OCI-LY1 (cell line): ENCODE measurements around the gene POC1A.
A peak's percentile ranks its signal among the peaks of the same experiment; 100 is the strongest.

Source experiments
- H2AFZ ChIP-seq: fragments of 200-600 bp; sonication (generic), shearing (Covaris generic); 2 replicates; pipeline ENCODE4 v1.6.0; 2014; ENCODE audit warnings: antibody characterized with exemption, mild to moderate bottlenecking, low read length
- H3F3A ChIP-seq: fragments of 200-600 bp; sonication (generic), shearing (Covaris generic); 2 replicates; pipeline ENCODE4 v1.6.0; 2014; ENCODE audit warnings: mild to moderate bottlenecking, antibody characterized with exemption, low read length, moderate library complexity; ENCODE audit not compliant: insufficient read depth
- H3K27ac ChIP-seq: fragments of 200-600 bp; sonication (generic); 2 replicates; pipeline ENCODE4 v1.5.1; 2014; ENCODE audit warnings: low read length, mixed run types, mild to moderate bottlenecking, low read depth; ENCODE audit not compliant: poor library complexity, severe bottlenecking
- H3K27me3 ChIP-seq: fragments of 200-600 bp; sonication (generic); 2 replicates; pipeline ENCODE4 v1.6.0; 2014; ENCODE audit warnings: antibody characterized with exemption, mild to moderate bottlenecking, low read length, moderate library complexity; ENCODE audit not compliant: insufficient read depth
- H3K36me3 ChIP-seq: fragments of 200-600 bp; sonication (generic); 2 replicates; pipeline ENCODE4 v1.6.1; 2014; ENCODE audit warnings: mild to moderate bottlenecking, antibody characterized with exemption, low read length, moderate library complexity, mixed read lengths; ENCODE audit not compliant: insufficient read depth
- H3K4me1 ChIP-seq: fragments of 200-600 bp; sonication (generic); 2 replicates; pipeline ENCODE4 v1.5.1; 2014; ENCODE audit warnings: mild to moderate bottlenecking, low read length, moderate library complexity; ENCODE audit not compliant: insufficient read depth, severe bottlenecking
- H3K4me2 ChIP-seq: fragments of 200-600 bp; sonication (generic), shearing (Covaris generic); 2 replicates; pipeline ENCODE4 v1.6.1; 2014; ENCODE audit warnings: low read length
- H3K4me3 ChIP-seq: fragments of 200-600 bp; sonication (generic); 2 replicates; pipeline ENCODE4 v1.5.1; 2014; ENCODE audit warnings: low read length, low read depth, mild to moderate bottlenecking, mixed read lengths; ENCODE audit not compliant: poor library complexity, severe bottlenecking
- H3K79me2 ChIP-seq: fragments of 200-600 bp; shearing (Covaris generic); 2 replicates; pipeline ENCODE4 v1.6.1; 2016; ENCODE audit warnings: mixed run types, low read length, mixed read lengths; ENCODE audit not compliant: insufficient read depth
- H3K9ac ChIP-seq: fragments of 200-600 bp; sonication (generic), shearing (Covaris generic); 2 replicates; pipeline ENCODE4 v1.6.1; 2014; ENCODE audit warnings: mild to moderate bottlenecking, low read length, mixed read lengths
- H3K9me2 ChIP-seq: fragments of 200-600 bp; sonication (generic), shearing (Covaris generic); 2 replicates; pipeline ENCODE4 v1.6.1; 2014; ENCODE audit warnings: low read depth, mild to moderate bottlenecking, low read length, mixed read lengths
- H3K9me3 ChIP-seq: fragments of 200-600 bp; shearing (Covaris generic); 2 replicates; pipeline ENCODE4 v1.6.1; 2014; ENCODE audit warnings: low read length, mixed read lengths
- H4K20me1 ChIP-seq: fragments of 200-600 bp; sonication (generic), shearing (Covaris generic); 2 replicates; pipeline ENCODE4 v1.6.0; 2016; ENCODE audit warnings: mild to moderate bottlenecking, low read length; ENCODE audit not compliant: insufficient read depth
- CTCF ChIP-seq: fragments of 200-600 bp; sonication (generic), shearing (Covaris generic); IDR thresholded peaks from 2 replicates; pipeline ENCODE4 v1.5.1; 2017; ENCODE audit warnings: mild to moderate bottlenecking, antibody characterized with exemption, low read length, moderate library complexity, mixed read lengths
- EZH2 ChIP-seq: fragments of 200-600 bp; sonication (generic), shearing (Covaris generic); IDR thresholded peaks from 2 replicates; pipeline ENCODE4 v1.8.0; 2017; ENCODE audit warnings: borderline replicate concordance, mixed run types, mild to moderate bottlenecking, antibody characterized with exemption, low read length, moderate library complexity, mixed read lengths

POC1A gene

DNA sequence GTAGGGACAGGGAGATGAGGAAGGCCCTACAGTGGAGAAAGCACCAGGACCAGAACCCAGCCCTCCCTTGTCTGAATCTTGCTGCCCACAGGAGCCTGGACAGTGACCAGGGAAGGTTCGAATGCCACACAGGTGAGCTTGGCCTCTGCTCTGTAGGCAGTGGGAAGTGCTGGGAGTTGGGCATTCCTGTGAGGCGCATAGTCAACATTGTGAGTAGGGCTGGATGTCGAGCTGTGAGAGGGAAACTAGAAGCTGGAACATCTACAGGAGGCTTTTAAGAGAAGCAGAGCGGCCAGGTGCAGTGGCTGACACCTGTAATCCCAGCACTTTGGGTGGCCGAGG is 23.4 kb upstream of the POC1A start:
- no peaks in the 10 kb centered on the region for H3K4me1 ChIP-seq
- TF ChIP-seq CTCF (no peak), EZH2 (no peak)
- H3K27ac ChIP-seq: no peak overlapping the region
- H3K4me2 ChIP-seq: no peak overlapping the region
- H3K4me3 ChIP-seq: no peak overlapping the region
- H3K79me2 ChIP-seq: no peaks in the 10 kb centered on the region
- no peak overlapping the region for H2AFZ ChIP-seq
- no peaks in the 10 kb centered on the region for H3K9me2 ChIP-seq
- H3F3A ChIP-seq: no peaks in the 10 kb centered on the region
- H3K36me3 ChIP-seq: no peaks in the 10 kb centered on the region
- H4K20me1 ChIP-seq: no peaks in the 10 kb centered on the region
- no peaks in the 10 kb centered on the region for H3K27me3 ChIP-seq
- H3K9me3 ChIP-seq: no peaks in the 10 kb centered on the region
- no peak overlapping the region for H3K9ac ChIP-seq

DNA sequence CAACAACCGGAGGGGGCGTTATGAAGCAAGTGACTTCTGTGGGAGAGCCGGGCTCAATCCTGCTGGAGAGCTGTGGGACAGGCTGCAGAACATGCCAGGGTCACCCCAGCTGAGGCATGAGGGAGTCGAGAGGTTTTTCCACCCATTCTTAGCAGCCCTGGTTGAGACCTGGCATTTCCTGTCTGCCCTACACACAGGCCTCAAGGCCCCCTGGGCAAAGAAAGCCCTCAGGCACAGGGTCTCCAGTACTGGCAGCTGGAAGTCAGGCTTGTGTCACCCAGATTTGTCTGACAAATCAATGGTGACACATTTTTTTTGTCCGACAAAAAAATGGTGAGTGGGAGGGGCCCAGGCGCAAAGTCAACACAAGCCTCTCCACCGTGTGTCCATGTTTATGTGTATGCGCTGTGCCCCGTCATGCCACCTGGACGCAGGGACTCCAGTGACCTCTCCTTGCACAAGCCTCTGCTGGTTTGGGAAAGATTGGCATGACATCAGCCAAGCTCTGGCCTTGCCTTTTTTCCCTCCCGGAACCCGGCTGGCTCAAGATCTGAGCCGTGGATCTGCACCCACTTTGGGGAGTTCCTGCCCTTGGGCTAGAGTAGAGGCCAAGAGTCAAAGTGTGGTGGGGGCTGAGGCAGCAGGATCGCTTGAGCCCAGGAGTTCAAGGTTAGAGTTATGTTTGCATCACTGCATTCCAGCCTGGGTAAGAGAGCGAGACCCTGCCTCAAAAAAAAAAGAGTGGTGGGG is 22.9 kb upstream of the POC1A start:
- Histone ChIP-seq H4K20me1 (no peaks in the 10 kb centered on the region), H3K9ac (no peak overlapping the region), H3K79me2 (no peaks in the 10 kb centered on the region), H3K27me3 (no peaks in the 10 kb centered on the region), H3K4me2 (no peak overlapping the region), H3K4me1 (no peaks in the 10 kb centered on the region), H3K36me3 (no peaks in the 10 kb centered on the region), H2AFZ (no peak overlapping the region), H3F3A (no peaks in the 10 kb centered on the region), H3K9me2 (no peaks in the 10 kb centered on the region), H3K27ac (no peak overlapping the region), H3K9me3 (no peaks in the 10 kb centered on the region), H3K4me3 (no peak overlapping the region)
- TF ChIP-seq CTCF: 0 out of 2 replicates have a peak, but pooled peaks have one; percentile 6
- TF ChIP-seq EZH2: no peak

- Histone ChIP-seq H3K27me3 (no peaks in the 10 kb centered on the region), H3F3A (no peaks in the 10 kb centered on the region), H3K4me1 (no peaks in the 10 kb centered on the region), H2AFZ (no peak overlapping the region), H3K79me2 (no peaks in the 10 kb centered on the region), H3K9me3 (no peaks in the 10 kb centered on the region), H3K27ac (no peak overlapping the region), H3K36me3 (no peaks in the 10 kb centered on the region), H3K9ac (no peak overlapping the region), H3K4me3 (no peak overlapping the region), H3K4me2 (no peak overlapping the region), H3K9me2 (no peaks in the 10 kb centered on the region), H4K20me1 (no peaks in the 10 kb centered on the region)
- TF ChIP-seq EZH2 (no peak), CTCF (no peak)
Observed at GRCh38 chr3:52176180-52176752, 22.0 kb upstream of the POC1A start.
